A673 (cell line): ENCODE data around the gene MOB3C. TPM values are rescaled to one million over a fixed set of nuclear protein-coding genes. Genes with fewer than 3 reads are reported as not detected.

Experiments used
- BruUV-seq: library from RNA; stranded (reverse); fragments of 400-500 nt; replicated peaks from 2 replicates; lab custom pipeline; 2021; lab: Mats Ljungman, UMichigan
- CTCF ChIA-PET: fragments of 300-600 bp; sonication (Branson Sonifier 250); formaldehyde crosslinking; loops from one replicate; lab custom pipeline; 2022; ENCODE audit warnings: antibody characterized with exemption; lab: Charles Lee
- POLR2A ChIA-PET: fragments of 300-600 bp; sonication (Branson Sonifier 250); formaldehyde crosslinking; loops from one replicate; lab custom pipeline; 2022; ENCODE audit warnings: antibody characterized with exemption; ENCODE audit not compliant: low non-redundant PET; lab: Charles Lee
- DNase-seq: peaks from one replicate; pipeline ENCODE4 v3.0.0-alpha.2; 2015; ENCODE audit warnings: low spot score
- H3K27ac ChIP-seq: fragments of 200-600 bp; sonication (generic); 2 replicates; pipeline ENCODE4 v1.5.1; 2016; ENCODE audit warnings: mixed run types, low read depth, mild to moderate bottlenecking, mixed read lengths, antibody characterized with exemption, low read length; ENCODE audit not compliant: poor library complexity, severe bottlenecking
- H3K27me3 ChIP-seq: fragments of 200-600 bp; sonication (generic); replicated peaks from 2 replicates; pipeline ENCODE4 v1.6.1; 2017; ENCODE audit warnings: mixed run types, low read depth, mild to moderate bottlenecking, mixed read lengths, antibody characterized with exemption, low read length; ENCODE audit not compliant: insufficient read depth, poor library complexity
- H3K36me3 ChIP-seq: fragments of 200-600 bp; sonication (generic); 2 replicates; pipeline ENCODE4 v1.6.1; 2016; ENCODE audit warnings: mixed run types, mild to moderate bottlenecking, mixed read lengths, antibody characterized with exemption, low read length; ENCODE audit not compliant: insufficient read depth, poor library complexity, severe bottlenecking
- H3K4me1 ChIP-seq: fragments of 200-600 bp; sonication (generic); 2 replicates; pipeline ENCODE4 v1.6.1; 2017; ENCODE audit warnings: mixed run types, mild to moderate bottlenecking, mixed read lengths, antibody characterized with exemption, low read length; ENCODE audit not compliant: insufficient read depth, poor library complexity, severe bottlenecking
- H3K4me3 ChIP-seq: fragments of 200-600 bp; sonication (generic); 2 replicates; pipeline ENCODE4 v1.5.1; 2016; ENCODE audit warnings: low read depth, mixed run types, mild to moderate bottlenecking, mixed read lengths, low read length; ENCODE audit not compliant: poor library complexity, severe bottlenecking
- H3K9me3 ChIP-seq: fragments of 200-600 bp; sonication (generic); 2 replicates; pipeline ENCODE4 v1.6.1; 2016; ENCODE audit warnings: mixed run types, low read depth, mild to moderate bottlenecking, mixed read lengths, antibody characterized with exemption, low read length; ENCODE audit not compliant: poor library complexity, severe bottlenecking
- EZH2 ChIP-seq: fragments of 200-600 bp; sonication (generic); IDR thresholded peaks from 2 replicates; pipeline ENCODE4 v1.6.1; 2017; ENCODE audit warnings: borderline replicate concordance, low read depth, mild to moderate bottlenecking, mixed read lengths, antibody characterized with exemption, low read length; ENCODE audit not compliant: poor library complexity, severe bottlenecking
- intact Hi-C: fragments of 100-400 bp; cut with micrococcal nuclease; formaldehyde crosslinking; loops from one replicate; pipeline ENCODE4 v1.10.0; 2022; ENCODE audit not compliant: unreplicated experiment
- total RNA-seq: library from RNA; stranded (reverse); gene quantifications from 2 replicates; pipeline ENCODE4 v1.2.3, GENCODE V29; 2021
- TF ChIP-seq, protein P1 (sequence below): fragments of 300-800, 200-600 bp; sonication (generic); conservative IDR thresholded peaks from 2 replicates; pipeline ENCODE4 v1.5.1; 2017; ENCODE audit warnings: low read depth, mild to moderate bottlenecking, antibody characterized with exemption, low read length, moderate library complexity, mixed read lengths

MOB3C gene
- total RNA-seq, 1 experiment from 2014 or later, result 2.5 TPM

DNA sequence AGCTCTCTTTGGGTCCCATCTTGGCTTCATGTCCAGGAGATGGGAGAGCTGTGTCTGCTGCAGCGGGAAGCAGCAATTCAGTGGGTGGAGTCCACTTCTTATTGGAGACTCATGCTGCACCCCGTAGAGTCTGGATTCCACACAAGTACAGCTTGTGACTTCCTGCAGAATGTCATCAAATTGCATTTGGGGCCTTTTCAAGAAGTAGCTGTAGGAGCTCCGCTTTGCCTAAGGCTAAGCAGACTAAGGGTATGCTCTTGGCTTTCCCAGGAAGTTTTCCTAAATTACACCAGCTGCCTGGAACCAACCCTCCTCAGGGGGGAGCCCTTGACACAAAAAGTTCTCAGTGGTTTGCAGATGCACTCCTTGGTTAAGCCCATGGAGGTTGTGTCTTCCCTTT is 5.7 kb upstream of the MOB3C start:
- Histone ChIP-seq H3K27me3 (no peaks in the 10 kb centered on the region), H3K27ac (no peak overlapping the region), H3K9me3 (no peaks in the 10 kb centered on the region), H3K4me3 (no peak overlapping the region), H3K36me3 (no peaks in the 10 kb centered on the region), H3K4me1 (peaks cover 4% of the 10 kb centered on the region)
- POLR2A ChIA-PET, result no interaction called here
- BruUV-seq, result no TSS peak
- DNase-seq, result peak; percentile 76
- CTCF ChIA-PET, result interaction anchor here (0.5 to 0.6 kb wide), 2 partner anchors 70 to 87 kb away, joined by 3 read pairs; no protein-coding TSS in a partner anchor
- TF ChIP-seq EZH2, result no peak
- TF ChIP-seq, protein P1, sequence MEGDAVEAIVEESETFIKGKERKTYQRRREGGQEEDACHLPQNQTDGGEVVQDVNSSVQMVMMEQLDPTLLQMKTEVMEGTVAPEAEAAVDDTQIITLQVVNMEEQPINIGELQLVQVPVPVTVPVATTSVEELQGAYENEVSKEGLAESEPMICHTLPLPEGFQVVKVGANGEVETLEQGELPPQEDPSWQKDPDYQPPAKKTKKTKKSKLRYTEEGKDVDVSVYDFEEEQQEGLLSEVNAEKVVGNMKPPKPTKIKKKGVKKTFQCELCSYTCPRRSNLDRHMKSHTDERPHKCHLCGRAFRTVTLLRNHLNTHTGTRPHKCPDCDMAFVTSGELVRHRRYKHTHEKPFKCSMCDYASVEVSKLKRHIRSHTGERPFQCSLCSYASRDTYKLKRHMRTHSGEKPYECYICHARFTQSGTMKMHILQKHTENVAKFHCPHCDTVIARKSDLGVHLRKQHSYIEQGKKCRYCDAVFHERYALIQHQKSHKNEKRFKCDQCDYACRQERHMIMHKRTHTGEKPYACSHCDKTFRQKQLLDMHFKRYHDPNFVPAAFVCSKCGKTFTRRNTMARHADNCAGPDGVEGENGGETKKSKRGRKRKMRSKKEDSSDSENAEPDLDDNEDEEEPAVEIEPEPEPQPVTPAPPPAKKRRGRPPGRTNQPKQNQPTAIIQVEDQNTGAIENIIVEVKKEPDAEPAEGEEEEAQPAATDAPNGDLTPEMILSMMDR, result peak; percentile 68
- intact Hi-C loops, result loop anchor here (2.0 kb wide), 1 partner anchor 102 kb away; no protein-coding TSS in a partner anchor

DNA sequence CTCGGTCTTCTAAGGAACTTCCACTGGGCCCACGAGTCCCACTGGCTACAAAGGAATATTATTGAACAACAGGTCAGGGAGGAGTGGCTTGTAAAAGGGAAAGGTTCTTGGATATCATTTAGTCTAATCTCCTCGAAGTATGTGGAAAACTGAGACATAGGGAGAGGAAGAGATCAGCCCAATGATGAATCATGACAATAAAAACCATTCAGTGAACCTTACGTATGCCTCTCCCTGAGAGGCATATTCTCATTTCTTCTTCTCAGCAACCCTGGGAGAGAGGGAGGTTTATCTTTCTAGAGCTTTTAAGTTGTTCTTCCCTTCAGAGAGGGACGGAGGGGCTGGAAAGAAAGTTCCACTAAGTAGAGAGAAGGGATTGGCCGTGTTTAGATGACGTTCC is 5.3 kb upstream of the MOB3C start:
- TF ChIP-seq, protein P1, result no peak
- no peak for TF ChIP-seq EZH2
- H3K4me3 ChIP-seq, result no peak overlapping the region
- CTCF ChIA-PET, result interaction anchor here (0.5 to 0.6 kb wide), 2 partner anchors 71 to 88 kb away, joined by 3 read pairs; no protein-coding TSS in a partner anchor
- H3K9me3 ChIP-seq, result no peaks in the 10 kb centered on the region
- H3K27me3 ChIP-seq, result no peaks in the 10 kb centered on the region
- no peak for DNase-seq
- no peak overlapping the region for H3K27ac ChIP-seq
- POLR2A ChIA-PET, result no interaction called here
- H3K4me1 ChIP-seq, result peaks cover 4% of the 10 kb centered on the region
- no peaks in the 10 kb centered on the region for H3K36me3 ChIP-seq
- intact Hi-C loops, result loop anchor here (2.0 kb wide), 1 partner anchor 103 kb away; no protein-coding TSS in a partner anchor
- no TSS peak for BruUV-seq

DNA sequence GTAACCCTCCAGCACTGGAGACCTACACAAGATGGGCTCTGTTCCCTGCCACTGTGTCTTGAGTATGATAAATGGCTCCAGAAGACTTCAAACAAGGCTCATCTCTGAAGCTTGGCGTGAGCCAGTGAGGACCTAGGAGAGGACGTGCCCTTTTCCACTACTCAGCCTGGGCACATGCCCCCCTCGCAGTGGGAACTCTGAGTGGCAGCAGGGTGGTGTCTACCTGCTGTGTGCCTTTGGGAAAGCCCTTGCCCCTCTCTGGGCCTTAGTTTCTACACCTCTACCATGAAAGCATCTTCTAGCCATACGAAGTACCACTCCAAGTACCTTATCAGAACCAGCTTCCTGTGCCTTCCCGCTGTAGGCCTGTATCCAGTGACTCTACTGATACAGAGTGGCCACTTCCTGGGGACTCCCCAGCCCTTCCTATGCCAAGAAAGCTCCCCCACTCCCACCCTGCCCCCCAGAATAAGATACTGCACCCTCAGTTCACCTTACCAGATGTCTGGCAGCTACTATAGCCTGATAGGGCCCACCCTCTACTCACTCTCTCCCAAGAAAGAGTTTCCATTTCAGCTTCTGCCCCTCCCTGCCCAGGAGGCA is 3.1 kb upstream of the MOB3C start:
- H3K36me3 ChIP-seq, result no peaks in the 10 kb centered on the region
- TF ChIP-seq, protein P1, result no peak
- TF ChIP-seq EZH2, result no peak
- BruUV-seq, result no TSS peak
- CTCF ChIA-PET, result no interaction called here
- H3K27me3 ChIP-seq, result no peaks in the 10 kb centered on the region
- intact Hi-C loops, result no loop called here
- no peak overlapping the region for H3K27ac ChIP-seq
- no peak for DNase-seq
- H3K9me3 ChIP-seq, result no peaks in the 10 kb centered on the region
- POLR2A ChIA-PET, result no interaction called here
- peaks cover 4% of the 10 kb centered on the region for H3K4me1 ChIP-seq
- no peak overlapping the region for H3K4me3 ChIP-seq
